Fibroblast of gingiva (primary cell): ENCODE results near the gene MPHOSPH6.
"Not testable (repeated sequence)": the region's sequence is repeated elsewhere in the genome, so short reads cannot be mapped to it uniquely, and the experiment has no call there.

ENCODE experiments used
- DNase-seq: peaks from one replicate; pipeline ENCODE4 v3.0.0-alpha.2; 2011; ENCODE audit warnings: low read depth

Gene MPHOSPH6

DNA sequence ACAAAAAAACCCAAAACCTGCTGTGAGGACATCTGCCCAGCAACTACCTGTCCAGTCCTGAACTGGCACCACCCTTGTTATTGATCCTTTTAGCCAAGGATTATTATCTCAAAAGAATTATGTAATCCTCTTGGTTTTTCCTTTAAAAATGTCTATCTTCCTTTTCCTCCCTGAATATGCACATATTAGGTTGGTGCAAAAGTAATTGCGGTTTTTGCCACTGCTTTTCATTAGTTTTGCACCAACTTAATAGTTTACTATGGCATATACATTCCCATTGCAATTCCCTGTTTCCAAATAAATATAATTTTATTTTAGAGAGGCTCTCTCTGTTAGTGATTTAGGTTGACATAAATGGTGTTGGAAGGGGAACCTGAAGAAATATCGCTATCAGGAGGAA, 51.3 kb downstream of the MPHOSPH6 start:
- DNase-seq, result no peak

DNA sequence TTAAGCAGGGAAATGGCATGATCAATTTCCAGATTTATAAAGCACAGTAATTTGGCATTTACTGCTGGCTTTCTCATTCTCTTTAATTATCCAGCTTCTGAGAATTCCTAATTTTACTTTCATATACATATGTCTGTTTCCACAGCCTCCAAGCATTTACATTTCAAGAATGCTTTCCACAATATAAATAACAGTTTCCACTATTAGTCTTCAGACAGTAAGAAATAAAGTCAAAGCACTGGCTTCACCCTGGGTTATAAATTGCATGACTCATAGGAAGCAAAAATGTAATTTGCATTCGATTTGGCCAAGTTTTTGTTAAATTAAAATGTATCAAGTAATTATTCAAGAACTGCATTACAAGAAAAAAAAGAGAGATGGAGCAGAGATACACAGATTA, 53.5 kb downstream of the MPHOSPH6 start:
- DNase-seq, result no peak

DNA sequence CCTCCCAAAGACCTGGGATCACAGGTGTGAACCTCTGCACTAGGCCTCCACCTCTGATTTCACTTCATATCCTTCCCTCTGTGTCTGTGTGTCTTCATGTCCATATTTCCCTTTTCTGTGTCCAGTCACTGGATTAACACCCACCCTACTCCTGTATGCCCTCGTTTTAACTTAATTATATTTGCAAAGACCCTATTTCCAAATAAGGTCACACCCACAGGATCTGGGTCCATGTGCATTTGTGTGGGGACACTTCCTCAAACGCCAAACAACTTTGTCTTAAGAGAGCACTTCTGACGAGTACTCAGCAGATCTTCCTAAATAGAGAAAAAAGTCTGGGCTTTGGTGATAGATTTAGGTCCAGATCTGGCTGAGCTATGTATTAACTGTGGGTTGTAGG, 56.3 kb downstream of the MPHOSPH6 start:
- DNase-seq, result no peak

DNA sequence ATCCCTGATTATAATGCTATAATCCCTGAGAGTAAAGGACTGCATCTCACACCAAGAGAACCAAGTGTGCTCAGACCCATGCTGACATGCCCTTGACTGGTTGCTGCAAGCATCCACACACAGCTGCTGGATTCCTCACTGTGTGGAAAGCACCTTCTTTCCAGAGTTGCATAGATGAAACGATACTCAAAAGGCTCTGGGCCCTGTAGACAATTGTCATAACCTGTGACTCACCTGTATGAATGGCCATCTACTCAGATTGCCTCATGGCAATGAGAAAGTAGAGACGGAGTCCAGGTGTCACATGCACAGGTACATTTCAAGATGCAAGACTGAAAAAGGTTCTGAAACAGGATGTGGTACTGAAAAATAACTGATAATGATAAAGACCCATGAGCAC, 58.1 kb downstream of the MPHOSPH6 start:
- no peak for DNase-seq

DNA sequence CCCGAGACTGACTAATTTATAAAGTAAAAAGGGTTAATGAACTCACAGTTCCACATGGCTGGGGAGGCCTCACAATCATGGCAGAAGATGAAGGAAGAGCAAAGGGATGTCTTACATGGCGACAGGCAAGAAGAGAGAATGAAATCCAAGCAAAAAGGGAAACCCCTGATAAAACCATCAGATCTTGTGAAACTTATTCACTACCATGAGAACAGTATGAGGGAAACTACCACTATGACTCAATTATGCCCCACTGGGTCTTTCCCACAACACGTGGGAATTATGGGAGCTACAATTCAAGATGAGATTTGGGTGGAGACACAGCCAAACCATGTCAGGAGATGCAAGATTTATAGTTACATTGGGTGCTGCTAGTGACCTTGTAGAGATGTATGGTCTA, 60.8 kb downstream of the MPHOSPH6 start:
- DNase-seq, result not testable (repeated sequence)

DNA sequence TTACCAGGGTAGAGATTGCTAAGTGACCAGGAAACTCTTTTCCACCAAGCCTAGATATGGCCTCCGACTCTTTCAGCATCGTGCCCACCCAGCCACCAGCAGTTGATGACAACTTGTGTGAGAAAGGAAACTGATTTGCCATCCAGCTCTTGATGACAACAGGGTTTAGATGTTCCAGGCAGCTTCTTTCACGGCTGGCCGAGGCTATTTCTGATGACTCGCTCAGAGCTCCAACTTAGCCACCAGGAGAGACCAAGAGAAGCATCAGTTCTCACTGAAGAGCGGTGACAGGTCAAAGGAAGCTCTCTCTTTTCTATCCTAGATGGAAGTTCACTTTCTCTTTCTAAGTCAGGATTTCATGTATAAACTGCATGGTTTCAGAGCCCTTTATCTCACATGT, 61.2 kb downstream of the MPHOSPH6 start:
- no peak for DNase-seq

DNA sequence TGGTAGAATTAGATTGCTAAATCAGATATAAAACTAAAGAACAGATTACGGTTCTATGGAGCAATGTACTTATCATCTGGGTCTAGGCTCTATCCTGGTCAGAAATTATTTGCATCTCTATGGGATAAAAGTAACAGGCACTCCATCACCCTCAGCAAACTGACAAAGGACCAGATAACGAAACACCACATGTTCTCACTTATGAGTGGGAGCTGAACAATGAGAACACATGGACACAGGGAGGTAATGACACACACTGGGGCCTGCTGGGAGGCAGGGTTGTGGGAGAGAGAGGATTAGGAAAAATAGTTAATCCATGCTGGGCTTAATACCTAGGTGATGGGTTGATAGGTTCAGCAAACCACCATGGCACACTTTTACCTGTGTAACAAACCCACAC, 61.9 kb downstream of the MPHOSPH6 start:
- no peak for DNase-seq

DNA sequence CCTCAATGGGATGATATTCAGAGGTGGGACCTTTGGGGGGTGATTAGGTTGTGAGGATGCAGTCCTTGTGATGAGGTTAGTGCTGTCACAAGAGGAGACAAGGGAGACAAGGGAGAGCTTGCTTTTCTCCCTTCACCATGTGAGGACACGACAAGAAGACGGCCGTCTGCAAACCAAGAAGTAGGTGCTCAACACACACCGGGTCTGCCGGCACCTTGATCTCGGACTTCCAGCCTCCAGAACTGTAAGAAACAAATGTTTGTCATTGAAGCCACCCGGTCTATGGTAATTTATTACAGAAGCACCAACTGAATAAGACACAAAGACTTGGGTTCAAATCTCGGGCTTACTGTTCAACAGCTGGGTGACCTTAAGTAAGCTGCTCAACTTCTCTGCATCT, 64.9 kb downstream of the MPHOSPH6 start:
- no peak for DNase-seq
